ENCODE measurements around the gene AGPAT4.

Gene AGPAT4

GRCh38 chr6:161094955-161095354, 178.9 kb downstream of the AGPAT4 start:
- no peak overlapping the region for H4K91ac ChIP-seq (ENCODE audit: low read depth, low read length)
- H3K4me1 ChIP-seq (ENCODE audit: control insufficient read depth in 1 of 2, insufficient read depth in 2 of 2, low read length in 2 of 2), result no peaks in the 10 kb centered on the region
- no peak overlapping the region for H2AK5ac ChIP-seq (ENCODE audit: low read length)
- no peak overlapping the region for H3K23ac ChIP-seq (ENCODE audit: low read length)
- H3K18ac ChIP-seq (ENCODE audit: low read length), result no peak overlapping the region
- H2BK12ac ChIP-seq (ENCODE audit: low read length), result no peak overlapping the region
- no CpG with 5 or more reads among the region's 5 CpGs for WGBS (ENCODE audit: extremely low coverage, insufficient coverage, insufficient read length)
- H3K27ac ChIP-seq (ENCODE audit: low read depth, low read length), result no peak overlapping the region
- H3K4ac ChIP-seq (ENCODE audit: low read depth, low read length), result no peak overlapping the region
- no peaks in the 10 kb centered on the region for H3K79me1 ChIP-seq (ENCODE audit: low read length)
- H3K36me3 ChIP-seq (ENCODE audit: control insufficient read depth in 1 of 2, insufficient read depth in 2 of 2, low read length in 2 of 2), result peaks cover 19 to 29% of the 10 kb centered on the region in 2 experiments
- H3K4me2 ChIP-seq (ENCODE audit: low read length), result no peak overlapping the region
- H3K4me3 ChIP-seq (ENCODE audit: low read depth, low read length), result no peak overlapping the region
- no peak overlapping the region for H3K9ac ChIP-seq (ENCODE audit: low read length)
- H3K27me3 ChIP-seq (ENCODE audit: insufficient read depth, low read length), result no peaks in the 10 kb centered on the region
- no peak overlapping the region for H2BK5ac ChIP-seq (ENCODE audit: low read depth, low read length, poor library complexity)
- H2AFZ ChIP-seq (ENCODE audit: insufficient read depth, low read length, poor library complexity), result no peak overlapping the region
- no peak overlapping the region for H4K8ac ChIP-seq (ENCODE audit: low read depth, low read length)
- H3K79me2 ChIP-seq (ENCODE audit: control insufficient read depth, insufficient read depth, low read length, poor library complexity), result no peaks in the 10 kb centered on the region
- H3K9me3 ChIP-seq (ENCODE audit: insufficient read depth, low read depth, low read length), result no peaks in the 10 kb centered on the region
- DNase-seq, result no peak
- H2BK120ac ChIP-seq (ENCODE audit: insufficient read depth, low read length, poor library complexity), result no peak overlapping the region
- no peak overlapping the region for H3K14ac ChIP-seq (ENCODE audit: low read length)
- no peak overlapping the region for H4K12ac ChIP-seq (ENCODE audit: low read depth, low read length)

- no peak overlapping the region for H2BK12ac ChIP-seq (ENCODE audit: low read length)
- WGBS (ENCODE audit: extremely low coverage, insufficient coverage, insufficient read length), result no CpG with 5 or more reads among the region's 6 CpGs
- H3K4me1 ChIP-seq (ENCODE audit: control insufficient read depth in 1 of 2, insufficient read depth in 2 of 2, low read length in 2 of 2), result no peaks in the 10 kb centered on the region
- no peak overlapping the region for H2BK120ac ChIP-seq (ENCODE audit: insufficient read depth, low read length, poor library complexity)
- no peak overlapping the region for H2AFZ ChIP-seq (ENCODE audit: insufficient read depth, low read length, poor library complexity)
- no peak overlapping the region for H3K14ac ChIP-seq (ENCODE audit: low read length)
- no peak overlapping the region for H3K23ac ChIP-seq (ENCODE audit: low read length)
- H3K4me2 ChIP-seq (ENCODE audit: low read length), result no peak overlapping the region
- no peaks in the 10 kb centered on the region for H3K79me2 ChIP-seq (ENCODE audit: control insufficient read depth, insufficient read depth, low read length, poor library complexity)
- H3K9ac ChIP-seq (ENCODE audit: low read length), result no peak overlapping the region
- H3K9me3 ChIP-seq (ENCODE audit: insufficient read depth, low read depth, low read length), result no peaks in the 10 kb centered on the region
- H3K36me3 ChIP-seq (ENCODE audit: control insufficient read depth in 1 of 2, insufficient read depth in 2 of 2, low read length in 2 of 2), result peaks cover 14 to 33% of the 10 kb centered on the region in 2 experiments
- H2BK5ac ChIP-seq (ENCODE audit: low read depth, low read length, poor library complexity), result no peak overlapping the region
- no peak overlapping the region for H4K8ac ChIP-seq (ENCODE audit: low read depth, low read length)
- DNase-seq, result peak; percentile 22 to 64
- H3K27ac ChIP-seq (ENCODE audit: low read depth, low read length), result no peak overlapping the region
- no peak overlapping the region for H4K12ac ChIP-seq (ENCODE audit: low read depth, low read length)
- H3K79me1 ChIP-seq (ENCODE audit: low read length), result no peaks in the 10 kb centered on the region
- no peak overlapping the region for H3K4me3 ChIP-seq (ENCODE audit: low read depth, low read length)
- H3K4ac ChIP-seq (ENCODE audit: low read depth, low read length), result no peak overlapping the region
- H2AK5ac ChIP-seq (ENCODE audit: low read length), result no peak overlapping the region
- no peaks in the 10 kb centered on the region for H3K27me3 ChIP-seq (ENCODE audit: insufficient read depth, low read length)
- no peak overlapping the region for H4K91ac ChIP-seq (ENCODE audit: low read depth, low read length)
- no peak overlapping the region for H3K18ac ChIP-seq (ENCODE audit: low read length)
Measured at GRCh38 chr6:161091972-161092701, 181.7 kb downstream of the AGPAT4 start.

- H4K8ac ChIP-seq (ENCODE audit: low read depth, low read length), result no peak overlapping the region
- no peak overlapping the region for H2BK5ac ChIP-seq (ENCODE audit: low read depth, low read length, poor library complexity)
- no peak overlapping the region for H2BK120ac ChIP-seq (ENCODE audit: insufficient read depth, low read length, poor library complexity)
- H3K9ac ChIP-seq (ENCODE audit: low read length), result no peak overlapping the region
- H3K4me2 ChIP-seq (ENCODE audit: low read length), result no peak overlapping the region
- no peak overlapping the region for H3K18ac ChIP-seq (ENCODE audit: low read length)
- no peaks in the 10 kb centered on the region for H3K4me1 ChIP-seq (ENCODE audit: control insufficient read depth in 1 of 2, insufficient read depth in 2 of 2, low read length in 2 of 2)
- no CpG with 5 or more reads among the region's 4 CpGs for WGBS (ENCODE audit: extremely low coverage, insufficient coverage, insufficient read length)
- H3K27ac ChIP-seq (ENCODE audit: low read depth, low read length), result no peak overlapping the region
- H3K4me3 ChIP-seq (ENCODE audit: low read depth, low read length), result no peak overlapping the region
- H3K4ac ChIP-seq (ENCODE audit: low read depth, low read length), result no peak overlapping the region
- H3K23ac ChIP-seq (ENCODE audit: low read length), result no peak overlapping the region
- no peak overlapping the region for H2BK12ac ChIP-seq (ENCODE audit: low read length)
- H4K91ac ChIP-seq (ENCODE audit: low read depth, low read length), result no peak overlapping the region
- H3K79me2 ChIP-seq (ENCODE audit: control insufficient read depth, insufficient read depth, low read length, poor library complexity), result no peaks in the 10 kb centered on the region
- no peak overlapping the region for H4K12ac ChIP-seq (ENCODE audit: low read depth, low read length)
- no peak overlapping the region for H2AK5ac ChIP-seq (ENCODE audit: low read length)
- H3K79me1 ChIP-seq (ENCODE audit: low read length), result no peaks in the 10 kb centered on the region
- no peak overlapping the region for H3K14ac ChIP-seq (ENCODE audit: low read length)
- H3K27me3 ChIP-seq (ENCODE audit: insufficient read depth, low read length), result no peaks in the 10 kb centered on the region
- no peak for DNase-seq
- peaks cover 14 to 30% of the 10 kb centered on the region in 2 experiments for H3K36me3 ChIP-seq (ENCODE audit: control insufficient read depth in 1 of 2, insufficient read depth in 2 of 2, low read length in 2 of 2)
- no peak overlapping the region for H2AFZ ChIP-seq (ENCODE audit: insufficient read depth, low read length, poor library complexity)
- no peaks in the 10 kb centered on the region for H3K9me3 ChIP-seq (ENCODE audit: insufficient read depth, low read depth, low read length)
Measured at GRCh38 chr6:161091151-161091550, 182.7 kb downstream of the AGPAT4 start.

- Histone ChIP-seq H3K9ac (ENCODE audit: low read length) (no peak overlapping the region), H3K79me1 (ENCODE audit: low read length) (no peaks in the 10 kb centered on the region), H2BK120ac (ENCODE audit: insufficient read depth, low read length, poor library complexity) (no peak overlapping the region), H3K18ac (ENCODE audit: low read length) (no peak overlapping the region), H3K4me2 (ENCODE audit: low read length) (no peak overlapping the region), H4K91ac (ENCODE audit: low read depth, low read length) (no peak overlapping the region), H3K23ac (ENCODE audit: low read length) (no peak overlapping the region), H3K79me2 (ENCODE audit: control insufficient read depth, insufficient read depth, low read length, poor library complexity) (no peaks in the 10 kb centered on the region), H2AFZ (ENCODE audit: insufficient read depth, low read length, poor library complexity) (no peak overlapping the region), H3K4me3 (ENCODE audit: low read depth, low read length) (no peak overlapping the region), H3K27ac (ENCODE audit: low read depth, low read length) (no peak overlapping the region), H2BK12ac (ENCODE audit: low read length) (no peak overlapping the region), H4K12ac (ENCODE audit: low read depth, low read length) (no peak overlapping the region), H4K8ac (ENCODE audit: low read depth, low read length) (no peak overlapping the region), H3K4ac (ENCODE audit: low read depth, low read length) (no peak overlapping the region), H3K36me3 (ENCODE audit: control insufficient read depth in 1 of 2, insufficient read depth in 2 of 2, low read length in 2 of 2) (peaks cover 11 to 27% of the 10 kb centered on the region in 2 experiments), H3K4me1 (ENCODE audit: control insufficient read depth in 1 of 2, insufficient read depth in 2 of 2, low read length in 2 of 2) (no peaks in the 10 kb centered on the region), H3K9me3 (ENCODE audit: insufficient read depth, low read depth, low read length) (no peaks in the 10 kb centered on the region), H3K14ac (ENCODE audit: low read length) (no peak overlapping the region), H2AK5ac (ENCODE audit: low read length) (no peak overlapping the region), H2BK5ac (ENCODE audit: low read depth, low read length, poor library complexity) (no peak overlapping the region), H3K27me3 (ENCODE audit: insufficient read depth, low read length) (no peaks in the 10 kb centered on the region)
- no CpG with 5 or more reads among the region's 2 CpGs for WGBS (ENCODE audit: extremely low coverage, insufficient coverage, insufficient read length)
- DNase-seq, result no peak
Measured at GRCh38 chr6:161088676-161089328, 185.1 kb downstream of the AGPAT4 start.

All from trophoblast cell (in vitro differentiated cells and primary cell).